Liver (tissue), 9 donors: Measurements from ENCODE around the gene CST9. TPM values are rescaled to one million over a fixed set of nuclear protein-coding genes. Genes with fewer than 3 reads are reported as not detected.

Source experiments
- DNase-seq: peaks from one replicate; pipeline ENCODE4 v3.0.0-alpha.2; 2017; ENCODE audit warnings: low spot score
- H3K27ac ChIP-seq, 2 donors: one replicate each; pipeline ENCODE4 v1.7.0; 2013; ENCODE audit warnings: inconsistent platforms in 2 of 2, low read length in 2 of 2, control low read depth in 1 of 2, low read depth in 1 of 2, mild to moderate bottlenecking in 1 of 2
- H3K27me3 ChIP-seq, 4 donors: one replicate each; pipeline versions ENCODE4 v1.6.1 to v1.7.0; 2013; ENCODE audit warnings: low read length in 3 of 4, inconsistent platforms in 1 of 4, mild to moderate bottlenecking in 1 of 4, moderate library complexity in 1 of 4; ENCODE audit not compliant: control insufficient read depth in 4 of 4, insufficient read depth in 4 of 4
- H3K36me3 ChIP-seq, 4 donors: one replicate each; pipeline versions ENCODE4 v1.6.1 to v1.7.0; 2013; ENCODE audit warnings: low read length in 3 of 4, mild to moderate bottlenecking in 3 of 4, low read depth in 1 of 4, moderate library complexity in 1 of 4; ENCODE audit not compliant: control insufficient read depth in 4 of 4, insufficient read depth in 3 of 4
- H3K4me1 ChIP-seq, 4 donors: one replicate each; pipeline versions ENCODE4 v1.6.1 to v1.7.0; 2013; ENCODE audit warnings: low read length in 3 of 4, mild to moderate bottlenecking in 3 of 4, moderate library complexity in 1 of 4; ENCODE audit not compliant: control insufficient read depth in 4 of 4, insufficient read depth in 4 of 4
- H3K4me3 ChIP-seq, 3 donors: one replicate each; pipeline versions ENCODE4 v1.6.1 to v1.7.0; 2013; ENCODE audit warnings: low read length in 3 of 3, control low read depth in 1 of 3, low read depth in 1 of 3, mild to moderate bottlenecking in 1 of 3
- H3K9ac ChIP-seq, 2 donors: one replicate each; pipeline ENCODE4 v1.7.0; 2013; ENCODE audit warnings: low read length in 2 of 2, mild to moderate bottlenecking in 2 of 2, moderate library complexity in 2 of 2, control low read depth in 1 of 2, low read depth in 1 of 2
- H3K9me3 ChIP-seq, 4 donors: one replicate each; pipeline versions ENCODE4 v1.6.1 to v1.7.0; 2013; ENCODE audit warnings: low read length in 3 of 4; ENCODE audit not compliant: control insufficient read depth in 4 of 4
- EGR1 ChIP-seq, 2 donors: IDR thresholded peaks; 2 replicates each; pipeline ENCODE4 v1.6.1; 2016 to 2018; ENCODE audit warnings: antibody characterized with exemption in 2 of 2, low read depth in 2 of 2
- FOXA2 ChIP-seq: IDR thresholded peaks from 2 replicates; pipeline ENCODE4 v1.6.1; 2016; ENCODE audit warnings: antibody characterized with exemption
- GABPA ChIP-seq, 2 donors: IDR thresholded peaks in 1 of 2; conservative IDR thresholded peaks in 1 of 2; 2 replicates each; pipeline ENCODE4 v1.6.1; 2016; ENCODE audit warnings: antibody characterized with exemption in 2 of 2, mild to moderate bottlenecking in 1 of 2, moderate library complexity in 1 of 2
- HNF4A ChIP-seq, 2 donors: conservative IDR thresholded peaks; 2 replicates each; pipeline ENCODE4 v1.6.1; 2016; ENCODE audit warnings: antibody characterized with exemption in 2 of 2, mild to moderate bottlenecking in 2 of 2
- HNF4G ChIP-seq: IDR thresholded peaks from 2 replicates; pipeline ENCODE4 v1.6.1; 2016; ENCODE audit warnings: antibody characterized with exemption
- JUND ChIP-seq, 2 donors: IDR thresholded peaks; 2 replicates each; pipeline ENCODE4 v1.6.1; 2016; ENCODE audit warnings: antibody characterized with exemption in 2 of 2
- RAD21 ChIP-seq, 2 donors: IDR thresholded peaks; 2 replicates each; pipeline ENCODE4 v1.6.1; 2016; ENCODE audit warnings: antibody characterized with exemption in 2 of 2, mild to moderate bottlenecking in 2 of 2
- RXRA ChIP-seq, 2 donors: IDR thresholded peaks; 2 replicates each; pipeline ENCODE4 v1.6.1; 2017 to 2018; ENCODE audit warnings: antibody characterized with exemption in 2 of 2, mild to moderate bottlenecking in 1 of 2
- SP1 ChIP-seq: IDR thresholded peaks from 2 replicates; pipeline ENCODE4 v1.6.1; 2018; ENCODE audit warnings: antibody characterized with exemption, mild to moderate bottlenecking
- TAF1 ChIP-seq: conservative IDR thresholded peaks from 2 replicates; pipeline ENCODE4 v1.6.1; 2016; ENCODE audit warnings: antibody characterized with exemption, mild to moderate bottlenecking
- YY1 ChIP-seq: IDR thresholded peaks from 2 replicates; pipeline ENCODE4 v1.6.1; 2016; ENCODE audit warnings: antibody characterized with exemption, mild to moderate bottlenecking
- WGBS: extraction: QIAGEN DNeasy Blood & Tissue Kit; methylation state at CpG from one replicate; pipeline ENCODE4 v1.1.7; 2013; 5-methylcytosine and 5-hydroxymethylcytosine counted together
- polyA plus RNA-seq, 2 donors: library from polyadenylated mRNA; stranded (reverse) in 1 of 2; unstranded in 1 of 2; fragments of 200-250 nt in 1 of 2; fragments of >200 nt in 1 of 2; fragmentation: Nextera tagmentation in 1 of 2; extraction: Ambion mirVana in 1 of 2; gene quantifications; one replicate each; pipeline versions ENCODE4 v1.2.1 to v1.2.3, GENCODE V29; 2013 to 2015
- total RNA-seq, 2 donors: library from RNA; depleted of rRNA; stranded (reverse); fragments of >200 nt; gene quantifications; one replicate each; pipeline ENCODE4 v1.2.3, GENCODE V29; 2014
- TF ChIP-seq, protein P1 (sequence below): IDR thresholded peaks from 2 replicates; pipeline ENCODE4 v1.6.1; 2016; ENCODE audit warnings: antibody characterized with exemption, mild to moderate bottlenecking
- TF ChIP-seq, protein P2 (sequence below): IDR thresholded peaks from 2 replicates; pipeline ENCODE4 v1.6.1; 2016; ENCODE audit warnings: antibody characterized with exemption
- TF ChIP-seq, protein P3 (sequence below): fragments of 150-350 bp; IDR thresholded peaks from 2 replicates; pipeline ENCODE4 v1.5.1; 2017; ENCODE audit warnings: improper control_type of control experiment, low read depth, low read length; ENCODE audit not compliant: missing input control
- TF ChIP-seq, protein P4 (sequence below): IDR thresholded peaks from 2 replicates; pipeline ENCODE4 v1.6.1; 2016; ENCODE audit warnings: antibody characterized with exemption
- TF ChIP-seq, protein P5 (sequence below): IDR thresholded peaks from 2 replicates; pipeline ENCODE4 v1.6.1; 2016; ENCODE audit warnings: antibody characterized with exemption
- donor health status: healthy.
- donor health status: healthy.
- donor health status: healthy.
- donor health status: healthy.
- donor health status: healthy.

The CST9 gene
- total and polyA plus RNA-seq, 4 donors, result not detected

DNA sequence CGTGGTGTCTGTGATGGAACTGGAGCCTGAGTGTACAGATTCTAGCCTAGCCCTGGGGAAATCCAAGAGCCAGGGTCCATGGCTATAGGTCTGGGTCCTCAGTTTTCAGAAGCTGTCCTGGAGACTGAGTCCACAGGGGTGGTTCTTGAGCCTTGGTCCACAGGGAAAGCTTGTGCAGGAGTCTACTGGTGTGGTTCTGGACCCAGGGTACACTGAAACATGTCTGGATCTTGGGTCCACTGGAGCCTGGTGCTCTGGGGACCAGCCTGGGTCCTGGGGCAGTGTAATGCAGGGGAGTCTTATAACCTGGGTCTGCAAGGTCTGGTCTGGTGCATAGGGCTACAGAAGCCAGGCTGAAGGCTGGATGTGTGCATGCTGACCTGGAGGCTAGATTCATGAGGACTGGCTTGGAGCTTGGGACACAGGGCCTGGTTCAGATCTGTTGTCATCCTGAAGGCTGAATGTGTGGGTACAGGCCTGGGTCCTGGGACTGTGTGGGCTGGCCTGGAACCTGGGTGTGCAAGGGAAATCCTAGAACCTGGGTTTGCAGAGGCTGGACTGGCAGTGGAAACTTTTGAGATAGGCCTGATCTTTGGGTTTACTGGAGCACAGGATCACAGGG, 42.9 kb downstream of the CST9 start:
- H3K9me3 ChIP-seq, result peaks cover 6 to 24% (median 13%) of the 10 kb centered on the region in 4 donors
- no peak overlapping the region for H3K4me3 ChIP-seq
- H3K27ac ChIP-seq, result no peak overlapping the region
- no peaks in the 10 kb centered on the region for H3K4me1 ChIP-seq
- peaks cover 0 to 4% (median 0%) of the 10 kb centered on the region in 4 donors for H3K27me3 ChIP-seq
- peaks cover 0 to 2% (median 0%) of the 10 kb centered on the region in 4 donors for H3K36me3 ChIP-seq
- whole genome bisulfite sequencing, result 82% methylated on average over 1 of the region's 1 CpG
- DNase-seq, result no peak
- TF ChIP-seq YY1 (no peak), EGR1 (IDR thresholded peaks at IDR 0.05; ENCODE audit: low read depth in 2 of 2) (no peak), TAF1 (no peak), RXRA (IDR thresholded peaks at IDR 0.05) (no peak), GABPA (IDR thresholded peaks at IDR 0.05 in 1 of 2, conservative IDR thresholded peaks at IDR 0.05 in 1 of 2) (no peak), RAD21 (IDR thresholded peaks at IDR 0.05) (no peak), FOXA2 (no peak), HNF4A (conservative IDR thresholded peaks at IDR 0.05) (no peak), JUND (IDR thresholded peaks at IDR 0.05) (no peak), HNF4G (no peak)
- TF ChIP-seq, protein P1, sequence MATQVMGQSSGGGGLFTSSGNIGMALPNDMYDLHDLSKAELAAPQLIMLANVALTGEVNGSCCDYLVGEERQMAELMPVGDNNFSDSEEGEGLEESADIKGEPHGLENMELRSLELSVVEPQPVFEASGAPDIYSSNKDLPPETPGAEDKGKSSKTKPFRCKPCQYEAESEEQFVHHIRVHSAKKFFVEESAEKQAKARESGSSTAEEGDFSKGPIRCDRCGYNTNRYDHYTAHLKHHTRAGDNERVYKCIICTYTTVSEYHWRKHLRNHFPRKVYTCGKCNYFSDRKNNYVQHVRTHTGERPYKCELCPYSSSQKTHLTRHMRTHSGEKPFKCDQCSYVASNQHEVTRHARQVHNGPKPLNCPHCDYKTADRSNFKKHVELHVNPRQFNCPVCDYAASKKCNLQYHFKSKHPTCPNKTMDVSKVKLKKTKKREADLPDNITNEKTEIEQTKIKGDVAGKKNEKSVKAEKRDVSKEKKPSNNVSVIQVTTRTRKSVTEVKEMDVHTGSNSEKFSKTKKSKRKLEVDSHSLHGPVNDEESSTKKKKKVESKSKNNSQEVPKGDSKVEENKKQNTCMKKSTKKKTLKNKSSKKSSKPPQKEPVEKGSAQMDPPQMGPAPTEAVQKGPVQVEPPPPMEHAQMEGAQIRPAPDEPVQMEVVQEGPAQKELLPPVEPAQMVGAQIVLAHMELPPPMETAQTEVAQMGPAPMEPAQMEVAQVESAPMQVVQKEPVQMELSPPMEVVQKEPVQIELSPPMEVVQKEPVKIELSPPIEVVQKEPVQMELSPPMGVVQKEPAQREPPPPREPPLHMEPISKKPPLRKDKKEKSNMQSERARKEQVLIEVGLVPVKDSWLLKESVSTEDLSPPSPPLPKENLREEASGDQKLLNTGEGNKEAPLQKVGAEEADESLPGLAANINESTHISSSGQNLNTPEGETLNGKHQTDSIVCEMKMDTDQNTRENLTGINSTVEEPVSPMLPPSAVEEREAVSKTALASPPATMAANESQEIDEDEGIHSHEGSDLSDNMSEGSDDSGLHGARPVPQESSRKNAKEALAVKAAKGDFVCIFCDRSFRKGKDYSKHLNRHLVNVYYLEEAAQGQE, result no peak
- TF ChIP-seq, protein P2, sequence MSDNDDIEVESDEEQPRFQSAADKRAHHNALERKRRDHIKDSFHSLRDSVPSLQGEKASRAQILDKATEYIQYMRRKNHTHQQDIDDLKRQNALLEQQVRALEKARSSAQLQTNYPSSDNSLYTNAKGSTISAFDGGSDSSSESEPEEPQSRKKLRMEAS, result no peak
- TF ChIP-seq, protein P3, sequence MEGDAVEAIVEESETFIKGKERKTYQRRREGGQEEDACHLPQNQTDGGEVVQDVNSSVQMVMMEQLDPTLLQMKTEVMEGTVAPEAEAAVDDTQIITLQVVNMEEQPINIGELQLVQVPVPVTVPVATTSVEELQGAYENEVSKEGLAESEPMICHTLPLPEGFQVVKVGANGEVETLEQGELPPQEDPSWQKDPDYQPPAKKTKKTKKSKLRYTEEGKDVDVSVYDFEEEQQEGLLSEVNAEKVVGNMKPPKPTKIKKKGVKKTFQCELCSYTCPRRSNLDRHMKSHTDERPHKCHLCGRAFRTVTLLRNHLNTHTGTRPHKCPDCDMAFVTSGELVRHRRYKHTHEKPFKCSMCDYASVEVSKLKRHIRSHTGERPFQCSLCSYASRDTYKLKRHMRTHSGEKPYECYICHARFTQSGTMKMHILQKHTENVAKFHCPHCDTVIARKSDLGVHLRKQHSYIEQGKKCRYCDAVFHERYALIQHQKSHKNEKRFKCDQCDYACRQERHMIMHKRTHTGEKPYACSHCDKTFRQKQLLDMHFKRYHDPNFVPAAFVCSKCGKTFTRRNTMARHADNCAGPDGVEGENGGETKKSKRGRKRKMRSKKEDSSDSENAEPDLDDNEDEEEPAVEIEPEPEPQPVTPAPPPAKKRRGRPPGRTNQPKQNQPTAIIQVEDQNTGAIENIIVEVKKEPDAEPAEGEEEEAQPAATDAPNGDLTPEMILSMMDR, result no peak
- TF ChIP-seq, protein P4, sequence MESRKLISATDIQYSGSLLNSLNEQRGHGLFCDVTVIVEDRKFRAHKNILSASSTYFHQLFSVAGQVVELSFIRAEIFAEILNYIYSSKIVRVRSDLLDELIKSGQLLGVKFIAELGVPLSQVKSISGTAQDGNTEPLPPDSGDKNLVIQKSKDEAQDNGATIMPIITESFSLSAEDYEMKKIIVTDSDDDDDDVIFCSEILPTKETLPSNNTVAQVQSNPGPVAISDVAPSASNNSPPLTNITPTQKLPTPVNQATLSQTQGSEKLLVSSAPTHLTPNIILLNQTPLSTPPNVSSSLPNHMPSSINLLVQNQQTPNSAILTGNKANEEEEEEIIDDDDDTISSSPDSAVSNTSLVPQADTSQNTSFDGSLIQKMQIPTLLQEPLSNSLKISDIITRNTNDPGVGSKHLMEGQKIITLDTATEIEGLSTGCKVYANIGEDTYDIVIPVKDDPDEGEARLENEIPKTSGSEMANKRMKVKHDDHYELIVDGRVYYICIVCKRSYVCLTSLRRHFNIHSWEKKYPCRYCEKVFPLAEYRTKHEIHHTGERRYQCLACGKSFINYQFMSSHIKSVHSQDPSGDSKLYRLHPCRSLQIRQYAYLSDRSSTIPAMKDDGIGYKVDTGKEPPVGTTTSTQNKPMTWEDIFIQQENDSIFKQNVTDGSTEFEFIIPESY, result no peak
- TF ChIP-seq, protein P5, sequence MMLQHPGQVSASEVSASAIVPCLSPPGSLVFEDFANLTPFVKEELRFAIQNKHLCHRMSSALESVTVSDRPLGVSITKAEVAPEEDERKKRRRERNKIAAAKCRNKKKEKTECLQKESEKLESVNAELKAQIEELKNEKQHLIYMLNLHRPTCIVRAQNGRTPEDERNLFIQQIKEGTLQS, result no peak
- H3K9ac ChIP-seq, result no peak overlapping the region

DNA sequence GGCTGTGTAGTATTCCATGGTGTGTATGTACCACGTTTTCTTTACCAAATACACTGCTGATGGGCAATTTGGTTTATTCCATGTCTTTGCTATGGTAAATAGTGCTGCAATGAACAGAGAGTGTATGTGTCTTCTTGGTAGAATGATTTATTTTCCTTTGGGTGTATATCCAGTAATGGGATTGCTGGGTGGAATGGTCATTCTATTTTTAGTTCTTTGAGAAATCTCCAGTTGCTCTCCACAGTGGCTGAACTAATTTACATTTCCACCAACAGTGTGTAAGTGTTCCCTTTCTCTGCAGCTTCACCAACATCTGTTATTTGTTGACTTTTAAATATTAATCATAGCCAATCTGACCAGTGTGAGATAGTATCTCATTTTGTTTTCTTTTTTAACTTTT, 51.3 kb downstream of the CST9 start:
- H3K4me1 ChIP-seq, result no peaks in the 10 kb centered on the region
- TF ChIP-seq, protein P3, result no peak
- no peak for TF ChIP-seq HNF4G
- no peak for TF ChIP-seq JUND (IDR thresholded peaks at IDR 0.05)
- no peak for TF ChIP-seq RAD21 (IDR thresholded peaks at IDR 0.05)
- TF ChIP-seq EGR1 (IDR thresholded peaks at IDR 0.05; ENCODE audit: low read depth in 2 of 2), result no peak
- TF ChIP-seq, protein P4, result no peak
- TF ChIP-seq, protein P2, result no peak
- no peak for TF ChIP-seq GABPA (IDR thresholded peaks at IDR 0.05 in 1 of 2, conservative IDR thresholded peaks at IDR 0.05 in 1 of 2)
- no peak for TF ChIP-seq SP1
- no peak for TF ChIP-seq TAF1
- no peak for TF ChIP-seq YY1
- TF ChIP-seq HNF4A (conservative IDR thresholded peaks at IDR 0.05), result no peak
- DNase-seq, result no peak
- 53% methylated on average over 1 of the region's 1 CpG for WGBS
- no peaks in the 10 kb centered on the region for H3K36me3 ChIP-seq
- H3K9me3 ChIP-seq, result peaks cover 0 to 10% (median 0%) of the 10 kb centered on the region in 4 donors
- H3K27me3 ChIP-seq, result no peaks in the 10 kb centered on the region
- H3K27ac ChIP-seq, result no peak overlapping the region
- H3K9ac ChIP-seq, result no peak overlapping the region
- no peak overlapping the region for H3K4me3 ChIP-seq
